ENCODE results near the gene FMNL2.

FMNL2 gene

DNA sequence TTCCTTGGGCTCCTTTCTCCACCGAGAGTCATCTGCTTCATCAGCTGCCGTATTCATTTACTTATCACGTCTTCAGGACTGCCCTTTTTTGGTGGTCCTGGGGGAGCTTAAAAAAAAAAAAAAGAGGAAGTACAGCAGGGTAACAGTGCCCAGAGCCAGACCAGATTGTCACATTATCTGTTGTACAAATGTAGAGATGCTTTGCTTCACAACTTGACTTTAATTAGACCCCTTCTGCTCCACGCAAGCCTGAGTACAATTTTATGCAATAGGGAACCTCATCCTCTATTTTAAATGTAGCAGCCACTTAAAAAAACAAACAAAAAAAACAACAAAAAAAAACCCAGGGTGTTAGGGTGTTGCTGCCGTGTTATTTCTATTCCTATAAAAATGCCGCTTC lies 254.0 kb downstream of the FMNL2 start:
- no peak for TF ChIP-seq CTCF (IDR thresholded peaks at IDR 0.05; ENCODE audit: low read depth, low read length)
- H3K4me3 ChIP-seq (ENCODE audit: low read depth, low read length), result no peak overlapping the region
- in situ Hi-C loops (cut with HindIII; ENCODE audit: low sequenced_read_pairs), result no loop called here
- no peak for DNase-seq (ENCODE audit: low read depth, low spot score)

DNA sequence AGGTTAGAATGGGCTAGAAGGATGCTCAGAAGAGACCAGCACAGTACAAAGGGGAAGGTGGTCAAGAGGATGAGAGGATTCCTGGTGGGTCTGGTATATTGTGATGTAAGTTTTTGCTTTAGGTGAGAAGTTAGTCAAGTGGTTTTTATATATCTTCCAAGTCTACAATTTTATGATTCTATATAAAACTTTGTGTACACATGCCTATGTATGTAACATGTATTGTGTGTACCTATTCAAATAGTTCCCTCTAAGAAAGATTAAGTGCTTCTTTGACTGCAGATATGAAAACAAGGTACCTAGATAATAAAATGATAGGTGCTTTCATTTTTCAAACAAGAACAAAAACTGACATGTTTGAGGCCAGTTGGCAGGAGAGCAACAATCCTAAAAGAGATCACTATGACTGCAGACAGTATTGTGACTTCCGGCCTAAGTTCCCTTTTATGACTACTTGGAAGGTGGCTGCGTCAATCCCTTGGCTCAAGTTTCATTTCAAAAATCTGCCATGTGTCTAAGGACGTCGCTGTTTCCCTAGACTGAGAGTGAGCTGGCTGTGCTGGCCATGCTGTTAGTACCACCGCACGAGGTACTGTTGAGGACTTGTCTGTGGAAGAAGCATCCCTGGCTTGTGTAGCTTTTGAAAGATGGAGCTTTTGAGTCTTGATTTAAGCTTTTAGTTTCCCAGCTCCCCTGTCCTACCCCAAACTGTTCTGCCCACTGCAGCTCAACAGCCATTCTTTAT lies 259.2 kb downstream of the FMNL2 start:
- no peak for TF ChIP-seq CTCF (IDR thresholded peaks at IDR 0.05; ENCODE audit: low read depth, low read length)
- no peak overlapping the region for H3K4me3 ChIP-seq (ENCODE audit: low read depth, low read length)
- in situ Hi-C loops (cut with HindIII; ENCODE audit: low sequenced_read_pairs), result no loop called here
- no peak for DNase-seq (ENCODE audit: low read depth, low spot score)

GRCh38 chr2:152594792-152595191 lies 259.8 kb downstream of the FMNL2 start:
- in situ Hi-C loops (cut with HindIII; ENCODE audit: low sequenced_read_pairs), result no loop called here
- no peak for TF ChIP-seq CTCF (IDR thresholded peaks at IDR 0.05; ENCODE audit: low read depth, low read length)
- H3K4me3 ChIP-seq (ENCODE audit: low read depth, low read length), result no peak overlapping the region
- peak; percentile 68 for DNase-seq (ENCODE audit: low read depth, low spot score)

DNA sequence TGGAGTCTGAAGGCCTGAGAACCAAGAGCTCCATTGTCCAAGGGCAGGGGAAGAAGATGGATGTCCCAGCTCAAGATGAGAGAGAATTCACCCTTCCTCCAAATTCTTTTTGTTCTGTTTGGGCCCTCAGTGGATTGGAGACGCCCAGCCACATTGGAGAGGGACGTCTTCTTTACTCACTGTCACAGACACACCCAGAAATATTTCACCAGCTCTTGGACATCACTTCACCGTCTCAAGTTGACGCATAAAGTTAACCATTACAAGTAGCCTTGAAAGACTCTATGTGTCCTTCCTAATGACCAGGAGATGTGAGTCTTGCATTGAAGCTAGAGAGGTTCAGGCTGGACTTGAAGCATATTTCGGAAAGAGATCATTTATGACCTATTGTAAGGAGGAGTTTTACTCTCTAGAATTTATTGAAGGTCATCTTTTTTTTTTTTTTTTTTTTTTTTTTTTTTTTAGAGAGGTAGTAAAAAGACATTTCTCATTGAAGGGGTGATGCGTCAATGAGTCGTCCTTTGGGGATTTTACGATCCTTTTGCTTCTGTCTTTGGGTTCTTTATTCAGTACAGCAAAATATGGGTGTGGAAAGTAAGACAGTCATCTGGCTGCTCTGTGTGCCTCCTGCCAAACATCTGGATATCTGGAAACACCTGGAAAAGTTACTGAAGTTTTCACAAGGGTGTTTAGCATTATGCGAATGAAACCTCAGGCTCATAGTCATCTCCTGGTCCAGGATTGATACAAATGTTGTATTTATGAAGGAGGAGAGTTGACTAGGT lies 264.2 kb downstream of the FMNL2 start:
- no peak for TF ChIP-seq CTCF (IDR thresholded peaks at IDR 0.05; ENCODE audit: low read depth, low read length)
- no peak overlapping the region for H3K4me3 ChIP-seq (ENCODE audit: low read depth, low read length)
- in situ Hi-C loops (cut with HindIII; ENCODE audit: low sequenced_read_pairs), result no loop called here
- no peak for DNase-seq (ENCODE audit: low read depth, low spot score)

GRCh38 chr2:152600051-152600657 lies 265.2 kb downstream of the FMNL2 start:
- DNase-seq (ENCODE audit: low read depth, low spot score), result no peak
- in situ Hi-C loops (cut with HindIII; ENCODE audit: low sequenced_read_pairs), result no loop called here
- H3K4me3 ChIP-seq (ENCODE audit: low read depth, low read length), result no peak overlapping the region
- TF ChIP-seq CTCF (IDR thresholded peaks at IDR 0.05; ENCODE audit: low read depth, low read length), result no peak

DNA sequence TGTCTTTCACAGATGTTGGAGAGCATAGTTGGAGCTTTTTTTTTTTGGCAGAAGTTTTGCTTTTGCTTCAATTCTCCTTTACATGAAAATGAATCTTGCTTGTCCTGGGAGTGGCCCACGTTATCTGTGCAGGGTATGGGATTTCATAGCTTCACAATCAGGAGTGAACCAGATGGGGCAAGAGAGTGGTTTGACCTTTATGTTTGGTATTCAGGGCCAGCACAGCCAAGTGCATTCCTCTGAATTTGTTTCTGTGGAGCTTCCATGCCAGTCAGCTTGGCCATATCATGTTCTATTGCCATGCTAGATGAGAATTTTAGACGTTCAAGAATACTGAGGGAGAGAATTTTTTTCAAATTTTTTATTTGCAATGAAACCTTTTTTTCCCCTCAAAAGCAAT lies 265.7 kb downstream of the FMNL2 start:
- no peak for DNase-seq (ENCODE audit: low read depth, low spot score)
- in situ Hi-C loops (cut with HindIII; ENCODE audit: low sequenced_read_pairs), result no loop called here
- TF ChIP-seq CTCF (IDR thresholded peaks at IDR 0.05; ENCODE audit: low read depth, low read length), result no peak
- no peak overlapping the region for H3K4me3 ChIP-seq (ENCODE audit: low read depth, low read length)

All from astrocyte of the spinal cord (primary cell).